ENCODE data around the gene PRKAG2.

DNA sequence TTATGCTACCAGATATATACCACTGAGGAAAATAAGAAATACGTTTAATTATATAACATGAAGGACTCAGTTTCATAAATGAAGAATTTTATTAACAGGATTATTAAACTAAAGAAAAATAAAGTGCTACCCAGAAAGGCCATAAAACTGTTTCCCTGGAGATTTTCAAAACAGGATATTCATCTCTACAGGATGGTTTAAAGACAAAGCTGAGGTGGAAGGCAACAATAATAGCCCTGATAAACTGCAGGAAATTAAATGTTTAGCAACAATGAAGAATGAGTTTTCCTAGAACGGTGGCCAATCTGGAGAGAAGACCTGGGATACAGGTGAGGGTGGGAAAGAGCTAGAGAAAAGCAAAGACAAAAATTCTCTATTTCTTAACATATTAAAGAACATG lies 369.1 kb downstream of the PRKAG2 start:
- TF ChIP-seq CTCF (IDR thresholded peaks at IDR 0.05; ENCODE audit: low read depth, low read length, missing input control) (no peak), FOXA1 (IDR thresholded peaks at IDR 0.05) (no peak), HNF4G (IDR thresholded peaks at IDR 0.05) (no peak), YY1 (IDR thresholded peaks at IDR 0.05) (no peak)
